Fibroblast of skin of abdomen (primary cell): ENCODE measurements around the gene GALNT17.
A peak's percentile ranks its signal among the peaks of the same experiment; 100 is the strongest.
"Not testable (repeated sequence)": the region's sequence is repeated elsewhere in the genome, so short reads cannot be mapped to it uniquely, and the experiment has no call there.

ENCODE experiments used
- DNase-seq: peaks from one replicate; pipeline ENCODE4 v3.0.0-alpha.2; 2013

Gene GALNT17

DNA sequence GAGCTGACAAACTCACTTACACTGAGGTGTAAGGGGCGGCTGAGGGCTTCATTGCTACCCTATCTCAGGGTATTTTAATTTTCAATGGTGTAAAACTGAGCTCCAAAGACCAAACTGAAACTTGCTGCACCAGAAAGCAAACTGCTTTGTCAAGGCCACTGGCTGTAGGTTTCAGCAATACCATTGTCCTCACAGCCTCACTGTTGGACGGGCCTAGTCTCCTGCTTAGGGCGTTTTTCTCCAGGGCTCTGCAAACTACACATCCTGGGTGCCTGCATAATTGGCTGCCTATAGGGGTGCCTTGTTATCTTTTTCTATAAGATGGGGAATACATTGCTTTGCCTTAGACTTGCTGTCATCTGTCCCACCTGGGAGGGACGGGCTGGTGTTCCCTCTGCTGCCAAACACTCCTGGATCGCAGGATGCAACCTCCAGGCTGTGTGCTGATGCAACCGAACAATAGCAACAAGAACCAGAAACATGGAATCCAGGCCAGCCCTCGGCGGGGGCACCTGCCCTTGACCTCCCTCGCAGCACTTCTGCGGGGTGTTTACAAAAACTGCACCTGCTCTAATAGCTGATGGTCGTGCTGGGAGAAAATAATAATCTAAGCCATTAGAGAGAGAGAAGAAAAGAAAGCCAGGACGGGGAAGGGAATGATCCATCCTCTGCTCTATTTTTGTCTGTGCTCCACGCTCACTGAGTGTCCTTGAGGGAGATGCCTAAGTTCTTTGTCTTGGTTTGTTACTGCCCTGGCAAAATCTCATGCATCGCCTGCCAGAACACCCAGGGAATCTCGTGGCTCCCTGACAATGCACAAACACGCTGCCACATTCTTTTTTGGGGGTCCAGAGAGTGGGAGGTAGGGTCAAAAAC, 104.5 kb downstream of the GALNT17 start:
- no peak for DNase-seq

GRCh38 chr7:71237945-71238344, 106.0 kb downstream of the GALNT17 start:
- peak; percentile 5 for DNase-seq

DNA sequence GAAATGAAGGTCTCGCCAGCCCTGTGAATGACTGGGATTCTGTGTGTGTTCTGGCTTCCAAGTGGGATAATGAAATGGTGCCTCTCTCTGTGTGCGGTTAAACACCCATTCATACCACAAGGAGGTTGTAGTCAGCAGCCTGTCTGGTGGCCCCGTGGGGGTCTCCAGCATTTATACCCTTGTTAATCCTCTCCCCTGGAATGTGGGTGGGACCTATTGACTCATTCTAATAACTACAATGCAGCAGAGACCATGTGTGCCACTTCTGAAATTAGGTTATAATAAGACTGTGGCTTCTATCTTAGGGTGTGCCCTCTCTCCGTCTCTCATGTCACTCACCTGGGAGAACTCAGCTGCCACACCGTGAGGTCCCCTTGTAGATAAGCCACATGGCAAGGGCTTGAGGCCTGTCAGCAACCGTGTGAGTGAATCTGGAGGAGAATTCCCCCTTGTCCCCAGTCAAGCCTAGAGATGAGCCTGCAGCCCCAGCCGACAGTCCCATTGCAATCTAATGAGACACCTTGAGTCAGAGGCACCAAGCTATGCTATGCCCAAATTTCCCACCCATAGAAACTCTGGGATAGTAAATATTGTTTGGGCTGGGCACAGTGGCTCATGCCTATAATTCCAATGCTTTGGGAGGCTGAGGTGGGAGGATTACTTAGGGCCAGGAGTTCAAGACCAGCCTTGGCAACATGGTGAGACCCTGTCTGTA, 106.8 kb downstream of the GALNT17 start:
- peak; percentile 8 for DNase-seq

- DNase-seq: no peak
Observed at GRCh38 chr7:71239586-71240268, 107.8 kb downstream of the GALNT17 start.

DNA sequence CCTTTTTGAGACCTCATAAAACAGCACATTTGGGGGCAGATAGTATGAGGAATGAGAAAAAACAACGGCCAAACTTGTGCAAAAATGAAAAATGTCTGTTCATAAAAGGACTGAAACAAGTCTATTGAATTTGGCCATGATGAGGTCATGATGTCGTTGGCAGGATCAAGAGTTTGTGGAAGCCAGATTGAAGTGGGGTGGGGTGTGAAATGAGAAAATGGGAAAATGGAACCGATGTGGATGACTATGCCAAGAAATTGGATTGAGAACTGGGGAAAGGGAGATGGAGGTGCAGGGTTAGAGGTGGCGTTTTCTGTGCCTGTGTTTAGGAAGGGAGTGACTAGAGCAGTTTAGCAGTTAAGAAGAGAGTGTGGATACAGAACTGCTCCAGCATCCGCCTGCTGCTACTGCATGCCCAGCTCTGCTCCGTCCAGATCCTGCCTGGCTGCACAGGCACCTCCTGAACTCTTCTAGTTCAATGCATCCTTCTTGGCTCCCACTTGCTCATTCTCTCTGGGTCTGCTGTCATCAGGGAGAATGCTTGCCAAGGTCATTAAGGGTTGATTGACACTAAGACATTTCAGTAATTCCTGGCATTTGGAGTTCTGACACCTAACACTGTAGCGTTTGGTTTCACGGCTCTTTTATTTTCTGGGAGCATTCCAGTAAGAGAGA, 111.9 kb downstream of the GALNT17 start:
- peak; percentile 4 for DNase-seq

DNA sequence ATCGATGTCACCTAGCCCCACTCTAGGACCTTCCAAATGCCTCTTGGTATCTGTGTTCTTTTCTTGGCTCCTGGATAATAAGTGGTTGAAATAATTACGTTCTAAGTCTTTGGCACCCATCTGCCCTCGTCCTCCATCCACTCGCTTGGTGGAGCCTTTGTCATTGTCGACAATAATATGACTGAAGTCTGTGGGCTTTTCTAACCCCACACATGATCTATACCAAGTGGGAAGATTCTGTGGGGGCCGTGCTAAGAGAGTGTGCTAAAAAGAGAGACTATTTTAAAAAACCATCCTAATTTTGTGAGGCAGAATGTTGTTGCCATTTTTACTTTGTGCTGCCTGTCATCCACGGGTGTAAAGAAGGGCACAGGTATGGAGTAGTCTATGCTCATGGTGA, 113.1 kb downstream of the GALNT17 start:
- DNase-seq: no peak

- DNase-seq: no peak
Observed at GRCh38 chr7:71251706-71252105, 119.8 kb downstream of the GALNT17 start.

GRCh38 chr7:71254751-71255150, 122.8 kb downstream of the GALNT17 start:
- peak; percentile 6 for DNase-seq

DNA sequence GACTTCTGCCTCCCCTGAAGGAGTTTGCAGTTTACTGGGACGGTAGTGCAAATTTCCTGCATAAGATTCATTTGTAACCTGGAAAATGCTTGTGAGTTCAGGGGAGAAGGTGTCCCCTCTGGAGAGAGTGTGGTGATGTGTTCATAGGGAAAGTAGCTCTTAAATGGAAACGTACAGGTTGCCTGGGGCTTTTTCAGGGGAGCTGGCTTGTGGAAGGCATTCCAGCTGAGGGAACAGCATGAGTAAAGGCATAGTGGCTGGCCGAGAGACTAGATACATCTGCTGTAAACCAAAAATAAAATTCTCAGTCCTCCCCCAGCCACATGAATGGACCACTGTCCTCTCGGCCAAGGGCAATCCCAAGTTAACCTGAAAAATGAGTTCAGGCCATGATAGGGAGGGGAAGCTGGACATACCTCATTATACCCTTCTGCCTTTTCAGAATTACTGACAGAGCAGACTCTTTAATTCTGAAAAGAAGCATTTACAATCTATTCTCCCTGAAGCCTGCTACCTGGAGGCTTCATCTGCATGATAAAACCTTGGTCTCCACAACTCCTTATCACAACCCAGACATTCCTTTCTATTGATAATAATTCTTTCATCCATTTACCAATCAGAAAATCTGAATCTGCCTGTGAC, 123.7 kb downstream of the GALNT17 start:
- no peak for DNase-seq

GRCh38 chr7:71261066-71261465, 129.1 kb downstream of the GALNT17 start:
- no peak for DNase-seq

GRCh38 chr7:71262834-71263233, 130.9 kb downstream of the GALNT17 start:
- not testable (repeated sequence) for DNase-seq

DNA sequence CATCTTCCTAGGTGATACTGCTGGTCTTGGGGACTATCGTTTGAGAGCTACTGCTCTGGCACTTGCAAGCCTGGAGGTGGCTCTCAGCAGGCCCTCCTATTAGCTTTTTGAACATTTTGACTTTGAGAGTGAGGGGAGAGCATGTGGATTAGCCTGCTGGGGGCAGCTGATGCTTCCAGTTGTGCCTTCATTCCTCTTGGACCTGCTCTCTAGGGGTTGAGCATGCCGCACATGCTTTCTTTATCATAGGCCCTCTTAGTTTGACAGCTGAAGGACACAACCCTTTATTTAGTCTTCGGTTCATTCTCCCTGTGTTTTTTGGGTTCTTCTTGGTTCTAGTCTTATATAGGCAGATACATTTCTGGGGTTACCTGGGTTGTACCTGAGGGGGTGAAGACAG, 132.1 kb downstream of the GALNT17 start:
- no peak for DNase-seq

DNA sequence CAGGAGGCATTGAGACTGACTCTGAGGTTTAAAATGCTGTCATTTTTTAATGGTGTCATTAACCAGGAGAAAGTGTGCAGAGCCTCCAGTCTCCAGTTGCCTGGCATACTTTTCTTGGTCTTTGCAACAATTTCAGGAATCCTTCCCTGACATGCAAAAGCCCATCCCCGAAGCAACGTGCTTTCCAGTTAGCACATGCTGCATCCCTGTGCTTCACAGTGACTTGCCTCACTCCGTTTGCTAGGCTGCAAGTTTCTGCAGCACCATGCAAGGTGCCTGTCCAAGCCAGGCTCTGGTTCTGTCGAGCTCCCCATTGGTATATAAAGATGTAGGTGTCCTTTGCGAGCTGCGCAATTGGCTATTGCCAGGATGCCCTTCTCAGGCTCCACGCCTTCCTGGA, 135.0 kb downstream of the GALNT17 start:
- no peak for DNase-seq

DNA sequence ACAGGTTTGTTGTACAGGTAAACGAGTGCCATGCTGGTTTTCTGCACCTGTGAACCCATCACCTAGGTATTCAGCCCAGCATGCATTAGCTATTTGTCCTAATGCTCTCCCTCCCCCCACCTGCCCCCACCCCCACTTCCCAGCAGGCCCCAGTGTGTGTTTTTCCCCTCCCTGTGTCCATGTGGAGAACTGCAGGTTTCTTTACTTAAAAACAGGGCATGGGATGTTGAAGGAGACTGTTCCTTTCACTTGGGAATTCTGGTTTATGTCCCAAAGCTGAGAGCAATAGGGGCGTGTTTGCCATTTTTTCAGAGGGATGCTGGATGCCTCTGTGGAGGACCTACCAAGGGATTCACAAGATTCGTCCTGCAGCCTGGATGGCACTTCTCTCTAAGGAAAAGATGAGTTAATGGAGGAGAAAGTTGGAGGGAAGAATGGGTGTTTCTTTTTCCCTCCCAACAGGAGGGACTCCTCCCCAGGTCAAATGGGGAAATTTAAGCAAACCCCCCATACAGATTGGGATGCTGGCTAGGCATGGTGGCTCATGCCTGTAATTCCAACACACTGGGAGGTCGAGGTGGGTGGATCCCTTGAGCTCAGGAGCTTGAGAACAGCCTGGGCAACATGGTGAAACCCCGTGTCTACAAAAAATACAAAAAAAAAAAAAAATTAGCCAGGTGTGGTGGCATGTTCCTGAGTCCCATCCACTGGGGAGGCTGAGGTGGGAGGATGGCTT, 136.0 kb downstream of the GALNT17 start:
- DNase-seq: no peak

DNA sequence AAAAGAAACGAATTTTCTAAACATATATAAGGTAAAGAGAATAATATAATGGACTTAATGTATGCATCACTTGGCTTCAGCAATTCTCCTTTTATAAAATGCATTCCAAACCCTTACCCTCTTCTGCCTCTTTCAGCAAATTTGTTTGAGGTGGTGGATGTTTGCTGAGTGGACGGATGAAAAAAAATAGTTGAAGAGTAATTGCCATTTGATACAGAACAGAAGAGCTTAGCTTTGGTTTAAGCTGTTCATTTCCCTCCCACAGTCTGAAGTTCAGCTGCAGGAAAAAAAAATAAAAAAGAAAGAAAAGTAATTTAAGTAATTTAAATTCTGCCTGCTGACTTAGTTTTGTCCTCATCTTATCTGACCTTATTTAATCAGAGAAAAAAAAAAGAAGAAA, 138.6 kb downstream of the GALNT17 start:
- DNase-seq: no peak

GRCh38 chr7:71271203-71271602, 139.3 kb downstream of the GALNT17 start:
- DNase-seq: no peak

DNA sequence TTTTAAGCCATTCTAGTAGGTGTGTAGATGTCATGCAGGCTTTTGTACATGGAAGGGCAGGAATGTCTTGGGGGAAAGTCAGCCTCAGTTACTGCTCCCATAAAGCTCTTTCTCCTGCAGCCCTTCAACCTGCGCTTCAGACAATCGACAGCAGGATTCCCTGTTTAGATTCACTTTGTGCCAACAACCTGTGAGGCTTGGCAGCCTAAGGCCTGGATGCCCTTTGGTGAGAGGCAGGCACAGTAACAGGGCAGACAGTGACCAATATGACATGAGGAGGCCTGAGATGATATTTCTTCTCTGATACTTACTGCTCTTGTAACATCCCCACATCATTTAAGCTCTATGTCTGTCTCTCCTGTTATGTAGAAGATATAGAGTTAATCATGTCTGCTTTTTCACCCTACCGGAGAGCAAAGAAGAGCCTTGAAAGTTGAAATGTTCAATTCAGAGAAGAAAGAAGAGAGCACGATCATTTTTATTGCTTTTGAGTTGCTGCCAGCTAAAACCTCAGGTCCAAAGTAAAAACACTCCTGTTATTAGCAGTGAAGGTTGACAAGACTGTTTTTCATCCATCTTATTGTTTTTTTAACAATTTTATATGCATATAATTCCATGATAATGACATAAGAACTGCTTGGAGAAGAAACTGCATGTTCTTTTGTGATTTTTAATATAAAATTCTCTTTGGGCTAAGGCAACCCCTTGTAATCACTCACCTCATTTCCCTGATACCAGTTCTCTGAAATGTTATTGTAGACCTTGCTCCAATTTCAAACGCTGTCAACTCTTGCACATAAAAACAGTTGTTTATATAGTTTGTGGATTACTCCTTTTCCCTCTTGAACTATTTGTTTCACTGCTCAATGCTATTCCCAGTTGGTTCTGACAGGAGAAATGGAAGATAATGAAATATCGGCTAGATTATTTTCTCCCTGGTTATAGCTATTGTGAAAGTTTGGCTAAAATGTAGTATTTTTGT, 140.9 kb downstream of the GALNT17 start:
- no peak for DNase-seq

DNA sequence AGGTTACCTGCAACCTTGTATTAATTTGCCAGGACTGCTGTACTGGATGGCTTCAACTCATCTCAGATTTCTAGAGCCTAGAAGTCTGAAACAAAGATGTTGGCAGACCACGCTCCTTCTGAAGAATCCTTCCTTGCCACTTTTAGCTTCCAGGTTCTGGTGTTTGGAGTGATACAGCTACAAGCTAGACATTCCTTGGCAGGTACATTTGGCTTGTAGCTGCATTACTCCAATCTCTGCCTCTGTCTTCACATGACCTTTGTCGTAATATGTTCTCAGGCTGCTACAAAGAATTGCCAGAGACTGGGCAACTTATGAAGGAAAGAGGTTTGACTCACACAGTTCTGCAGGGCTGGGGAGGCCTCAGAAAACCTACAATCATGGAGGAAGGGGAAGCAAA, 146.3 kb downstream of the GALNT17 start:
- no peak for DNase-seq

GRCh38 chr7:71281261-71281660, 149.3 kb downstream of the GALNT17 start:
- no peak for DNase-seq

- no peak for DNase-seq
Observed at GRCh38 chr7:71283802-71284201, 151.9 kb downstream of the GALNT17 start.
